ENCODE data around the gene CDX2.

DNA sequence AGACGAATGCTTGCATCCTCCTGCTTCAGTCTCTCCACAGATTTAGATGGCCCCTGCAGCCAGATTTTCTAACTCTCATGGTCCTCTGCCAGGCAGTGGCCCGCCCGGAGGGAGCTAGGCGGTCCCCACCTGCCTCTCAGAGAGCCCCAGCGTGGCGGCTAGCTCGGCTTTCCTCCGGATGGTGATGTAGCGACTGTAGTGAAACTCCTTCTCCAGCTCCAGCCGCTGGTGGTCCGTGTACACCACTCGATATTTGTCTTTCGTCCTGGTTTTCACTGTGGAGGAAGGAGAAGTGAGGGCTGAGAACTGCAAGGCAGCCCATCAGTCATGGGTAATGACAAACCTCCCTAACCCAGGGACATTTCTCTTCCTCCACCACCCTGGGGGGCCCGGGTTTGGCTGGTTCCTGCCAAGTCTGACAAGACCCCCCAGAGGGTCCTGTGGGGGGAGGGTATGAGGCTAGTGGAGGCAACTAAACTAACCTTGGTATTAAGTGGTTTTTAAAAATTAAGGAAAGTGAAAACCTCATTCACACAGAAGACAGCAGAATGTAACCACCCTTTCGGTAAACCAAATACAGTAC is 4.3 kb downstream of the CDX2 start:
- no peak for TF ChIP-seq EP300 (IDR thresholded peaks at IDR 0.05)
- no peak for TF ChIP-seq CTCF (IDR thresholded peaks at IDR 0.05)
- no peak for TF ChIP-seq POLR2A (IDR thresholded peaks at IDR 0.05)
